GOT3 (cell line): ENCODE measurements around the gene HHAT.
"Not testable (repeated sequence)": the region's sequence is repeated elsewhere in the genome, so short reads cannot be mapped to it uniquely, and the experiment has no call there.

Experiments
- DNase-seq: peaks from one replicate; lab custom pipeline; 2025; ENCODE audit warnings: mixed read lengths; lab: John Stamatoyannopoulos, UW

Gene HHAT

GRCh38 chr1:210648588-210649269 is 320.0 kb downstream of the HHAT start:
- no peak for DNase-seq

GRCh38 chr1:210650403-210650802 is 321.7 kb downstream of the HHAT start:
- DNase-seq = no peak

- no peak for DNase-seq
These were observed 323.7 kb downstream of the HHAT start for GRCh38 chr1:210652329-210652954.

GRCh38 chr1:210653771-210654170 is 325.1 kb downstream of the HHAT start:
- DNase-seq = no peak

- DNase-seq = no peak
These were observed 325.7 kb downstream of the HHAT start for GRCh38 chr1:210654176-210654981.

- DNase-seq = no peak
These were observed 326.8 kb downstream of the HHAT start for GRCh38 chr1:210655511-210655910.

GRCh38 chr1:210657806-210658205 is 329.1 kb downstream of the HHAT start:
- DNase-seq = no peak

- not testable (repeated sequence) for DNase-seq
These were observed 332.8 kb downstream of the HHAT start for GRCh38 chr1:210661520-210661919.

- DNase-seq = no peak
These were observed 333.8 kb downstream of the HHAT start for GRCh38 chr1:210662291-210663050.

- DNase-seq = no peak
These were observed 335.2 kb downstream of the HHAT start for GRCh38 chr1:210663730-210664573.

- no peak for DNase-seq
These were observed 341.2 kb downstream of the HHAT start for GRCh38 chr1:210669951-210670350.

GRCh38 chr1:210674151-210674550 is 345.4 kb downstream of the HHAT start:
- DNase-seq = no peak

GRCh38 chr1:210676539-210676938 is 347.8 kb downstream of the HHAT start:
- DNase-seq = no peak

GRCh38 chr1:210677533-210677932 is 348.8 kb downstream of the HHAT start:
- DNase-seq = no peak

- no peak for DNase-seq
These were observed 349.6 kb downstream of the HHAT start for GRCh38 chr1:210678306-210678705.

GRCh38 chr1:210681158-210681557 is 352.5 kb downstream of the HHAT start:
- DNase-seq = no peak

GRCh38 chr1:210683403-210684047 is 354.8 kb downstream of the HHAT start:
- no peak for DNase-seq

- no peak for DNase-seq
These were observed 356.0 kb downstream of the HHAT start for GRCh38 chr1:210684466-210685294.

- no peak for DNase-seq
These were observed 356.6 kb downstream of the HHAT start for GRCh38 chr1:210685295-210685650.

- DNase-seq = no peak
These were observed 358.1 kb downstream of the HHAT start for GRCh38 chr1:210686841-210687240.
